Keratinocyte (primary cell): ENCODE data around the gene MRC2. TPM values are rescaled to one million over a fixed set of nuclear protein-coding genes. Genes with fewer than 3 reads are reported as not detected.

Experiments used
- DNase-seq: peaks from one replicate; pipeline ENCODE4 v3.0.0-alpha.2; 2011; ENCODE audit warnings: low read depth, missing footprints, low spot score
- FAIRE-seq: peaks from 2 replicates; lab custom pipeline; 2011; peaks lifted over from hg19 to GRCh38; lab: Jason Lieb, UNC
- H2AFZ ChIP-seq: 2 replicates; pipeline ENCODE4 v1.6.0; 2012; ENCODE audit warnings: low read length, control low read depth, inconsistent platforms; ENCODE audit not compliant: control insufficient read depth
- H3K27ac ChIP-seq: 2 replicates; pipeline ENCODE4 v1.5.1; 2011; ENCODE audit warnings: low read length; ENCODE audit not compliant: control insufficient read depth, insufficient read depth
- H3K27me3 ChIP-seq: 3 replicates; pipeline ENCODE4 v1.6.0; 2011; ENCODE audit warnings: low read length; ENCODE audit not compliant: control insufficient read depth, insufficient read depth; ENCODE audit errors: extremely low read depth
- H3K36me3 ChIP-seq, 2 experiments: 2 replicates in 1 of 2; 3 replicates in 1 of 2; pipeline ENCODE4 v1.5.1; 2011; ENCODE audit warnings: low read length in 2 of 2, mild to moderate bottlenecking in 1 of 2; ENCODE audit not compliant: control insufficient read depth in 2 of 2, insufficient read depth in 2 of 2; ENCODE audit errors: extremely low read depth in 1 of 2
- H3K4me1 ChIP-seq: 3 replicates; pipeline ENCODE4 v1.5.1; 2011; ENCODE audit warnings: low read length; ENCODE audit not compliant: control insufficient read depth, insufficient read depth; ENCODE audit errors: extremely low read depth
- H3K4me2 ChIP-seq: 3 replicates; pipeline ENCODE4 v1.6.0; 2011; ENCODE audit warnings: low read depth, low read length; ENCODE audit not compliant: control insufficient read depth, insufficient read depth; ENCODE audit errors: extremely low read depth
- H3K4me3 ChIP-seq, 3 experiments: fragments of 200-600 bp in 1 of 3; sonication (generic) in 1 of 3; 2 replicates in 2 of 3; 3 replicates in 1 of 3; pipeline ENCODE4 v1.5.1; 2011 to 2016; ENCODE audit warnings: low read length in 3 of 3, mild to moderate bottlenecking in 3 of 3, control low read depth in 2 of 3, inconsistent platforms in 1 of 3, low read depth in 1 of 3, mixed read lengths in 1 of 3, mixed run types in 1 of 3, moderate library complexity in 1 of 3; ENCODE audit not compliant: control insufficient read depth in 2 of 3, insufficient read depth in 2 of 3; ENCODE audit errors: extremely low read depth in 1 of 3
- H3K79me2 ChIP-seq: 2 replicates; pipeline ENCODE4 v1.6.0; 2012; ENCODE audit warnings: low read length; ENCODE audit not compliant: control insufficient read depth, insufficient read depth
- H3K9ac ChIP-seq: 3 replicates; pipeline ENCODE4 v1.6.0; 2011; ENCODE audit warnings: low read length; ENCODE audit not compliant: control insufficient read depth, insufficient read depth; ENCODE audit errors: extremely low read depth
- H3K9me1 ChIP-seq: 3 replicates; pipeline ENCODE4 v1.6.0; 2011; ENCODE audit warnings: low read length; ENCODE audit not compliant: control insufficient read depth, insufficient read depth; ENCODE audit errors: extremely low read depth
- H3K9me3 ChIP-seq: 2 replicates; pipeline ENCODE4 v1.5.1; 2012; ENCODE audit warnings: low read depth, low read length; ENCODE audit not compliant: control insufficient read depth
- H4K20me1 ChIP-seq: 3 replicates; pipeline ENCODE4 v1.6.0; 2011; ENCODE audit warnings: low read length; ENCODE audit not compliant: control insufficient read depth, insufficient read depth; ENCODE audit errors: extremely low read depth
- CTCF ChIP-seq, 3 experiments: IDR thresholded peaks in 1 of 3; conservative IDR thresholded peaks in 1 of 3; optimal IDR thresholded peaks in 1 of 3; 2 replicates in 2 of 3; 3 replicates in 1 of 3; pipeline versions ENCODE3 to v1.5.1; 2011; ENCODE audit warnings: low read length in 3 of 3, mild to moderate bottlenecking in 3 of 3, moderate library complexity in 2 of 3, control low read depth in 1 of 3, inconsistent platforms in 1 of 3; ENCODE audit not compliant: insufficient read depth in 2 of 3; ENCODE audit errors: extremely low read depth in 1 of 3
- EZH2 ChIP-seq: IDR thresholded peaks from one replicate; pipeline ENCODE4 v1.6.1; 2012; ENCODE audit warnings: inconsistent platforms, mild to moderate bottlenecking, low read length, moderate library complexity
- dilution Hi-C: fragments of 300-500 bp; cut with MboI; formaldehyde crosslinking; loops from one replicate; pipeline ENCODE4 v1.7.0; 2020; ENCODE audit warnings: low sequenced_read_pairs; ENCODE audit not compliant: extremely low pct_ligation_motif_present
- polyA plus RNA-seq, 5 experiments: library from polyadenylated mRNA; depleted of rRNA in 3 of 5; stranded (reverse) in 3 of 5; stranded (forward) in 1 of 5; unstranded in 1 of 5; fragments of >200 nt; gene quantifications; 1 replicate in 1 of 5; 2 replicates in 3 of 5; 3 replicates in 1 of 5; pipeline versions ENCODE4 v1.2.1 to v1.2.3, GENCODE V29; 2011 to 2012; ENCODE audit warnings: missing spikeins in 2 of 5, low read depth in 1 of 5, low replicate concordance in 1 of 5

MRC2 gene
- polyA plus RNA-seq, 1 donor (not counting 4 experiments of a cell fraction or from before 2014, with no cell fraction given): 14.0 TPM

GRCh38 chr17:62674363-62674739 is 46.9 kb downstream of the MRC2 start:
- no peaks in the 10 kb centered on the region for H4K20me1 ChIP-seq
- H3K4me2 ChIP-seq: no peak overlapping the region
- TF ChIP-seq CTCF (optimal IDR thresholded peaks at IDR 0.05 in 1 of 3, IDR thresholded peaks at IDR 0.05 in 1 of 3, conservative IDR thresholded peaks at IDR 0.05 in 1 of 3; ENCODE audit: extremely low read depth in 1 of 3, insufficient read depth in 2 of 3, low read length in 3 of 3): no peak
- TF ChIP-seq EZH2: no peak
- H3K4me1 ChIP-seq: peaks cover 28% of the 10 kb centered on the region
- H3K4me3 ChIP-seq: no peak overlapping the region
- FAIRE-seq (no peak), DNase-seq (no peak)
- H3K27me3 ChIP-seq: no peaks in the 10 kb centered on the region
- H3K9me1 ChIP-seq: peaks cover 1% of the 10 kb centered on the region
- H3K79me2 ChIP-seq: no peaks in the 10 kb centered on the region
- peaks cover 9 to 15% of the 10 kb centered on the region in 2 experiments for H3K36me3 ChIP-seq
- no peak overlapping the region for H3K27ac ChIP-seq
- no peak overlapping the region for H3K9ac ChIP-seq
- dilution Hi-C loops: no loop called here
- H2AFZ ChIP-seq: no peak overlapping the region
- no peaks in the 10 kb centered on the region for H3K9me3 ChIP-seq

GRCh38 chr17:62674841-62675240 is 47.4 kb downstream of the MRC2 start:
- no peak overlapping the region for H3K4me3 ChIP-seq

More at GRCh38 chr17:62674841-62675240, 47.4 kb downstream of the MRC2 start:
- FAIRE-seq: no peak
- no peak overlapping the region for H3K27ac ChIP-seq
- no peak for TF ChIP-seq EZH2
- TF ChIP-seq CTCF (optimal IDR thresholded peaks at IDR 0.05 in 1 of 3, IDR thresholded peaks at IDR 0.05 in 1 of 3, conservative IDR thresholded peaks at IDR 0.05 in 1 of 3; ENCODE audit: extremely low read depth in 1 of 3, insufficient read depth in 2 of 3, low read length in 3 of 3): no peak
- H3K9me1 ChIP-seq: peaks cover 4% of the 10 kb centered on the region
- no peaks in the 10 kb centered on the region for H3K27me3 ChIP-seq
- no peak overlapping the region for H3K9ac ChIP-seq
- no peak overlapping the region for H2AFZ ChIP-seq
- H3K9me3 ChIP-seq: no peaks in the 10 kb centered on the region
- dilution Hi-C loops: no loop called here
- no peaks in the 10 kb centered on the region for H3K79me2 ChIP-seq
- peaks cover 24% of the 10 kb centered on the region for H3K4me1 ChIP-seq
- H3K36me3 ChIP-seq: peaks cover 11 to 15% of the 10 kb centered on the region in 2 experiments
- H4K20me1 ChIP-seq: no peaks in the 10 kb centered on the region
- DNase-seq: no peak
- no peak overlapping the region for H3K4me2 ChIP-seq
